IMR-90 (cell line): ENCODE data around the gene IFT57. TPM values are rescaled to one million over a fixed set of nuclear protein-coding genes. Genes with fewer than 3 reads are reported as not detected.

Experiments used
- ATAC-seq: fragments of 200-7000 bp; cut with Tn5 transposase; 2 replicates; pipeline ENCODE4 v1.9.1; 2020; ENCODE audit warnings: low read depth, mild to moderate bottlenecking, moderate library complexity
- BruUV-seq: library from RNA; stranded (reverse); fragments of 400-500 nt; replicated peaks from 2 replicates; lab custom pipeline; 2021; lab: Mats Ljungman, UMichigan
- CTCF ChIA-PET: fragments of 300-600 bp; formaldehyde crosslinking; extraction: SDS; loops from one replicate; lab custom pipeline; 2021; ENCODE audit warnings: antibody characterized with exemption; lab: Yijun Ruan, JAX
- POLR2A ChIA-PET: fragments of 300-600 bp; sonication (Branson Sonifier 250); formaldehyde crosslinking; loops from one replicate; lab custom pipeline; 2022; ENCODE audit warnings: antibody characterized with exemption; ENCODE audit not compliant: unreplicated experiment; lab: Charles Lee
- DNase-seq: peaks from one replicate; pipeline ENCODE4 v3.0.0; 2013
- H2AFZ ChIP-seq: replicated peaks from 2 replicates; pipeline ENCODE3; 2013; ENCODE audit warnings: low read length, mild to moderate bottlenecking; ENCODE audit not compliant: poor library complexity
- H2AK5ac ChIP-seq: 2 replicates; pipeline ENCODE4 v1.6.1; 2013; ENCODE audit warnings: low read depth, low read length, inconsistent platforms
- H2AK9ac ChIP-seq: replicated peaks from 2 replicates; pipeline ENCODE3; 2013; ENCODE audit warnings: mild to moderate bottlenecking, low read depth, low read length, moderate library complexity; ENCODE audit not compliant: poor library complexity
- H2BK120ac ChIP-seq: 2 replicates; pipeline ENCODE4 v1.6.1; 2013; ENCODE audit warnings: low read depth, low read length, inconsistent platforms
- H2BK15ac ChIP-seq: 3 replicates; pipeline ENCODE4 v1.6.1; 2013; ENCODE audit warnings: low read depth, low read length, inconsistent platforms
- H2BK20ac ChIP-seq: 2 replicates; pipeline ENCODE4 v1.6.1; 2013; ENCODE audit warnings: low read depth, mild to moderate bottlenecking, inconsistent platforms, low read length, moderate library complexity
- H2BK5ac ChIP-seq: 2 replicates; pipeline ENCODE4 v1.6.1; 2013; ENCODE audit warnings: mild to moderate bottlenecking, low read depth, low read length, inconsistent platforms; ENCODE audit not compliant: poor library complexity, severe bottlenecking
- H3K14ac ChIP-seq: replicated peaks from 2 replicates; pipeline ENCODE4 v1.6.1; 2013; ENCODE audit warnings: low read depth, low read length, inconsistent platforms
- H3K18ac ChIP-seq: 2 replicates; pipeline ENCODE4 v1.6.1; 2013; ENCODE audit warnings: low read depth, low read length, control low read depth
- H3K23ac ChIP-seq: 2 replicates; pipeline ENCODE4 v1.6.1; 2013; ENCODE audit warnings: low read depth, low read length, inconsistent platforms
- H3K27ac ChIP-seq: 2 replicates; pipeline ENCODE4 v1.5.1; 2013; ENCODE audit warnings: mild to moderate bottlenecking, control low read depth, low read length; ENCODE audit not compliant: insufficient read depth
- H3K27me3 ChIP-seq: 2 replicates; pipeline ENCODE4 v1.6.1; 2013; ENCODE audit warnings: low read length; ENCODE audit not compliant: control insufficient read depth, insufficient read depth
- H3K36me3 ChIP-seq: 2 replicates; pipeline ENCODE4 v1.6.1; 2013; ENCODE audit warnings: low read length, mixed read lengths; ENCODE audit not compliant: control insufficient read depth, insufficient read depth
- H3K4ac ChIP-seq: 2 replicates; pipeline ENCODE4 v1.6.1; 2013; ENCODE audit warnings: low read depth, low read length, inconsistent platforms
- H3K4me1 ChIP-seq: 2 replicates; pipeline ENCODE4 v1.6.1; 2013; ENCODE audit warnings: low read length, mixed read lengths; ENCODE audit not compliant: control insufficient read depth, insufficient read depth
- H3K4me2 ChIP-seq: 2 replicates; pipeline ENCODE4 v1.6.1; 2013; ENCODE audit warnings: low read depth, mild to moderate bottlenecking, control low read depth, low read length, moderate library complexity
- H3K4me3 ChIP-seq: 2 replicates; pipeline ENCODE4 v1.5.1; 2013; ENCODE audit warnings: low read depth, mild to moderate bottlenecking, control low read depth, low read length, moderate library complexity; ENCODE audit not compliant: insufficient read depth
- H3K56ac ChIP-seq: 2 replicates; pipeline ENCODE4 v1.6.1; 2013; ENCODE audit warnings: low read length, inconsistent platforms; ENCODE audit not compliant: insufficient read depth; ENCODE audit errors: extremely low read depth
- H3K79me1 ChIP-seq, 2 experiments: 2 replicates each; pipeline ENCODE4 v1.6.1; 2013; ENCODE audit warnings: low read length in 2 of 2, inconsistent platforms in 1 of 2, low read depth in 1 of 2
- H3K9ac ChIP-seq: 2 replicates; pipeline ENCODE4 v1.6.1; 2013; ENCODE audit warnings: low read depth, low read length, control low read depth
- H3K9me1 ChIP-seq: 2 replicates; pipeline ENCODE4 v1.6.1; 2013; ENCODE audit warnings: low read length, inconsistent platforms; ENCODE audit not compliant: insufficient read depth
- H3K9me3 ChIP-seq: 2 replicates; pipeline ENCODE4 v1.6.1; 2013; ENCODE audit warnings: low read length; ENCODE audit not compliant: control insufficient read depth, insufficient read depth
- H4K20me1 ChIP-seq: 2 replicates; pipeline ENCODE4 v1.6.1; 2013; ENCODE audit warnings: low read length, inconsistent platforms; ENCODE audit not compliant: insufficient read depth
- H4K5ac ChIP-seq: 2 replicates; pipeline ENCODE4 v1.6.1; 2013; ENCODE audit warnings: mild to moderate bottlenecking, low read depth, low read length, control low read depth
- H4K8ac ChIP-seq, 2 experiments: 2 replicates each; pipeline ENCODE4 v1.6.1; 2013; ENCODE audit warnings: low read depth in 2 of 2, low read length in 2 of 2, control low read depth in 1 of 2, inconsistent platforms in 1 of 2
- H4K91ac ChIP-seq: 2 replicates; pipeline ENCODE4 v1.6.1; 2013; ENCODE audit warnings: low read depth, low read length, inconsistent platforms; ENCODE audit not compliant: insufficient read depth
- BHLHE40 ChIP-seq: fragments of 150-350 bp; IDR thresholded peaks from 2 replicates; pipeline ENCODE4 v1.6.1; 2016; ENCODE audit warnings: mild to moderate bottlenecking, low read depth, low read length
- CEBPB ChIP-seq: IDR thresholded peaks from 2 replicates; pipeline ENCODE4 v1.6.1; 2012; ENCODE audit warnings: low read depth, low read length, improper control_type of control experiment
- CHD1 ChIP-seq: IDR thresholded peaks from 2 replicates; pipeline ENCODE4 v1.6.1; 2012; ENCODE audit warnings: low read depth, low read length, improper control_type of control experiment
- CTCF ChIP-seq: conservative IDR thresholded peaks from 2 replicates; pipeline ENCODE4 v1.5.1; 2012; ENCODE audit warnings: mild to moderate bottlenecking, low read depth, low read length, improper control_type of control experiment
- ELK1 ChIP-seq: fragments of 150-350 bp; IDR thresholded peaks from 2 replicates; pipeline ENCODE4 v1.6.1; 2016; ENCODE audit warnings: low read depth, mild to moderate bottlenecking, low read length, moderate library complexity, borderline replicate concordance
- FOS ChIP-seq: fragments of 150-350 bp; IDR thresholded peaks from 2 replicates; pipeline ENCODE4 v1.6.1; 2016; ENCODE audit warnings: low read depth, low read length
- MAFK ChIP-seq: IDR thresholded peaks from 2 replicates; pipeline ENCODE4 v1.6.1; 2012; ENCODE audit warnings: low read depth, low read length, improper control_type of control experiment
- MAZ ChIP-seq: IDR thresholded peaks from 2 replicates; pipeline ENCODE4 v1.6.1; 2012; ENCODE audit warnings: low read depth, mild to moderate bottlenecking, low read length, improper control_type of control experiment, moderate library complexity, borderline replicate concordance
- MXI1 ChIP-seq: IDR thresholded peaks from 2 replicates; pipeline ENCODE4 v1.6.1; 2012; ENCODE audit warnings: low read depth, mild to moderate bottlenecking, low read length, moderate library complexity, borderline replicate concordance
- NFE2L2 ChIP-seq: fragments of 150-350 bp; IDR thresholded peaks from 2 replicates; pipeline ENCODE4 v1.6.1; 2016; ENCODE audit warnings: low read depth, mild to moderate bottlenecking, low read length
- POLR2A ChIP-seq: IDR thresholded peaks from 2 replicates; pipeline ENCODE4 v1.6.1; 2012; ENCODE audit warnings: mild to moderate bottlenecking, low read depth, low read length
- RAD21 ChIP-seq: IDR thresholded peaks from 2 replicates; pipeline ENCODE4 v1.6.1; 2012; ENCODE audit warnings: low read length, improper control_type of control experiment
- RCOR1 ChIP-seq: IDR thresholded peaks from 2 replicates; pipeline ENCODE4 v1.6.1; 2012; ENCODE audit warnings: mild to moderate bottlenecking, low read length, improper control_type of control experiment; ENCODE audit not compliant: insufficient replicate concordance
- RFX5 ChIP-seq: IDR thresholded peaks from 2 replicates; pipeline ENCODE4 v1.8.0; 2012; ENCODE audit warnings: low read depth, mild to moderate bottlenecking, low read length, moderate library complexity
- SMC3 ChIP-seq: fragments of 150-350 bp; IDR thresholded peaks from 2 replicates; pipeline ENCODE4 v1.6.1; 2016; ENCODE audit warnings: low read depth, mild to moderate bottlenecking, antibody characterized with exemption, low read length, moderate library complexity
- USF2 ChIP-seq: fragments of 150-350 bp; IDR thresholded peaks from 2 replicates; pipeline ENCODE4 v1.6.1; 2017; ENCODE audit warnings: mild to moderate bottlenecking, antibody characterized with exemption, low read length, low read depth
- WGBS, 2 experiments: methylation state at CpG; one replicate each; pipeline versions ENCODE4 v1.1.5 to v1.1.7; 2013; ENCODE audit warnings: missing lambda C conversion rate in 2 of 2; ENCODE audit not compliant: insufficient read length in 1 of 2; ENCODE audit errors: extremely low coverage in 2 of 2; 5-methylcytosine and 5-hydroxymethylcytosine counted together
- dilution Hi-C: fragments of 300-500 bp; cut with HindIII; formaldehyde crosslinking; loops from one replicate; pipeline ENCODE4 v1.14.3; 2018; ENCODE audit warnings: low sequenced_read_pairs; ENCODE audit not compliant: unreplicated experiment
- in situ Hi-C: fragments of 300-500 bp; cut with MboI; formaldehyde crosslinking; loops from 3 replicates; pipeline ENCODE4 v1.14.3; 2019; ENCODE audit warnings: low sequenced_read_pairs, inconsistent platforms, mixed read lengths
- intact Hi-C: fragments of 100-400 bp; cut with micrococcal nuclease; formaldehyde crosslinking; loops from 2 replicates; pipeline ENCODE4 v1.10.0; 2022
- polyA plus RNA-seq, 3 experiments: library from polyadenylated mRNA; depleted of rRNA; stranded (reverse); fragments of >200 nt; gene quantifications; 2 replicates each; pipeline ENCODE4 v1.2.3, GENCODE V29; 2012; ENCODE audit warnings: low replicate concordance in 1 of 3
- total RNA-seq: library from RNA; depleted of rRNA; stranded (reverse); fragments of >200 nt; gene quantifications from 2 replicates; pipeline ENCODE4 v1.2.3, GENCODE V29; 2012

IFT57 gene
- total and polyA plus RNA-seq, 2 of the 4 experiments (the other 2 are of a cell fraction): 30.0 to 35.3 TPM

- no peak overlapping the region for H3K23ac ChIP-seq
- no peak overlapping the region for H3K27ac ChIP-seq
- H4K8ac ChIP-seq: no peak overlapping the region
- TF ChIP-seq SMC3: no peak
- no peak for TF ChIP-seq NFE2L2
- TF ChIP-seq CHD1: no peak
- TF ChIP-seq POLR2A: no peak
- no peak for TF ChIP-seq USF2
- no peak for TF ChIP-seq RAD21
- no peak for TF ChIP-seq BHLHE40
- TF ChIP-seq RCOR1: no peak
- TF ChIP-seq CTCF: no peak
- no peak for TF ChIP-seq RFX5
- no peak for TF ChIP-seq MAFK
- TF ChIP-seq FOS: no peak
- TF ChIP-seq MXI1: no peak
- no peak for TF ChIP-seq CEBPB
- no peak for TF ChIP-seq ELK1
- no peak for TF ChIP-seq MAZ
- WGBS, 2 experiments: no CpG with 5 or more reads among the region's 1 CpG
- no peak overlapping the region for H3K4ac ChIP-seq
- H2AK9ac ChIP-seq: no peak overlapping the region
- H4K5ac ChIP-seq: no peak overlapping the region
- ATAC-seq (no peak), DNase-seq (no peak)
- no peak overlapping the region for H2BK15ac ChIP-seq
- no peak overlapping the region for H2BK5ac ChIP-seq
- no peaks in the 10 kb centered on the region for H3K36me3 ChIP-seq
- H3K4me1 ChIP-seq: no peaks in the 10 kb centered on the region
- ChIA-PET POLR2A (no interaction called here), CTCF (interaction anchor here (0.6 kb wide), 1 partner anchor 298 kb away, joined by 3 read pairs; no protein-coding TSS in a partner anchor)
- H4K20me1 ChIP-seq: no peaks in the 10 kb centered on the region
- no peaks in the 10 kb centered on the region for H3K9me1 ChIP-seq
- no peak overlapping the region for H3K9ac ChIP-seq
- H2BK120ac ChIP-seq: no peak overlapping the region
- no peak overlapping the region for H3K4me3 ChIP-seq
- H3K27me3 ChIP-seq: no peaks in the 10 kb centered on the region; the same call in 1 of the 2 replicates
- H4K91ac ChIP-seq: no peak overlapping the region
- H3K9me3 ChIP-seq: no peaks in the 10 kb centered on the region
- intact Hi-C loops (no loop called here), dilution Hi-C loops (no loop called here), in situ Hi-C loops (no loop called here)
- no TSS peak for BruUV-seq
- H2BK20ac ChIP-seq: no peak overlapping the region
- no peak overlapping the region for H3K56ac ChIP-seq
- no peak overlapping the region for H2AK5ac ChIP-seq
- H3K79me1 ChIP-seq: no peaks in the 10 kb centered on the region
- no peak overlapping the region for H2AFZ ChIP-seq
- H3K4me2 ChIP-seq: no peak overlapping the region
- H3K18ac ChIP-seq: no peak overlapping the region
- H3K14ac ChIP-seq: no peak overlapping the region
Measured at GRCh38 chr3:108235290-108235689, 13.1 kb upstream of the IFT57 start.
